Measurements from ENCODE around the gene CDC37L1.

GRCh38 chr9:4742246-4742645, 62.9 kb downstream of the CDC37L1 start:
- no peak for TF ChIP-seq CREB1 (IDR thresholded peaks at IDR 0.05; ENCODE audit: low read depth)
- no peak for TF ChIP-seq EP300 (IDR thresholded peaks at IDR 0.05; ENCODE audit: borderline replicate concordance)
- TF ChIP-seq TAF1 (IDR thresholded peaks at IDR 0.05; ENCODE audit: low read depth): no peak
- TF ChIP-seq ZBTB7A (IDR thresholded peaks at IDR 0.05; ENCODE audit: low read depth): no peak
- TF ChIP-seq RAD21 (IDR thresholded peaks at IDR 0.05; ENCODE audit: low read depth): no peak
- no peak for TF ChIP-seq TEAD4 (IDR thresholded peaks at IDR 0.05)
- no peak for TF ChIP-seq YY1 (IDR thresholded peaks at IDR 0.05; ENCODE audit: low read depth)
- TF ChIP-seq MAX (IDR thresholded peaks at IDR 0.05): no peak
- no peak for TF ChIP-seq EGR1 (IDR thresholded peaks at IDR 0.05)
- TF ChIP-seq NFIC (IDR thresholded peaks at IDR 0.05): no peak
- TF ChIP-seq USF1 (IDR thresholded peaks at IDR 0.05): no peak
- TF ChIP-seq CEBPB (IDR thresholded peaks at IDR 0.05): no peak

All from Ishikawa (cell line).